A673 (cell line): ENCODE results near the gene WSCD2.

Experiments
- EZH2 ChIP-seq: fragments of 200-600 bp; sonication (generic); IDR thresholded peaks from 2 replicates; pipeline ENCODE4 v1.6.1; 2017; ENCODE audit warnings: borderline replicate concordance, low read depth, mild to moderate bottlenecking, mixed read lengths, antibody characterized with exemption, low read length; ENCODE audit not compliant: poor library complexity, severe bottlenecking
- TF ChIP-seq, protein P1 (sequence below): fragments of 300-800, 200-600 bp; sonication (generic); conservative IDR thresholded peaks from 2 replicates; pipeline ENCODE4 v1.5.1; 2017; ENCODE audit warnings: low read depth, mild to moderate bottlenecking, antibody characterized with exemption, low read length, moderate library complexity, mixed read lengths

DNA sequence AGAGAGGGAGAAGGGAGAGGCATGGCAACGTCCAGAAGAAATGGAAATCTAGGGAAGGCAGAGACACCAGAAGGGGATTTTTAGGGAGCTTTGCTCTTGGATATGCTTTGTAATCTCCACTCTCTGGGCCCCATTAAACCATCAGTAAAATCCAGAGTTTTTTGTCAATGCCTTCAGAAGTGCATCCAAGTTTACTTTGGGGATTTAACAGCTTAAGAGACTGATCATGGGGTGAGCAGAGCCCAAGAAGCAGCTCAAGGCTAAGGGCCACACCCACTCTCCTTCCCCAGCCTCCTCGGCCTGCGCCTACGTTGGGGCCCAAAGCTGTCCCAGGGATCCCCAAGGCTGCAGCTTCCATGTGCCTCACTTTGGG is 37.4 kb upstream of the WSCD2 start:
- TF ChIP-seq, protein P1, sequence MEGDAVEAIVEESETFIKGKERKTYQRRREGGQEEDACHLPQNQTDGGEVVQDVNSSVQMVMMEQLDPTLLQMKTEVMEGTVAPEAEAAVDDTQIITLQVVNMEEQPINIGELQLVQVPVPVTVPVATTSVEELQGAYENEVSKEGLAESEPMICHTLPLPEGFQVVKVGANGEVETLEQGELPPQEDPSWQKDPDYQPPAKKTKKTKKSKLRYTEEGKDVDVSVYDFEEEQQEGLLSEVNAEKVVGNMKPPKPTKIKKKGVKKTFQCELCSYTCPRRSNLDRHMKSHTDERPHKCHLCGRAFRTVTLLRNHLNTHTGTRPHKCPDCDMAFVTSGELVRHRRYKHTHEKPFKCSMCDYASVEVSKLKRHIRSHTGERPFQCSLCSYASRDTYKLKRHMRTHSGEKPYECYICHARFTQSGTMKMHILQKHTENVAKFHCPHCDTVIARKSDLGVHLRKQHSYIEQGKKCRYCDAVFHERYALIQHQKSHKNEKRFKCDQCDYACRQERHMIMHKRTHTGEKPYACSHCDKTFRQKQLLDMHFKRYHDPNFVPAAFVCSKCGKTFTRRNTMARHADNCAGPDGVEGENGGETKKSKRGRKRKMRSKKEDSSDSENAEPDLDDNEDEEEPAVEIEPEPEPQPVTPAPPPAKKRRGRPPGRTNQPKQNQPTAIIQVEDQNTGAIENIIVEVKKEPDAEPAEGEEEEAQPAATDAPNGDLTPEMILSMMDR: no peak
- TF ChIP-seq EZH2: no peak
